ENCODE results near the gene SHANK1. TPM values are rescaled to one million over a fixed set of nuclear protein-coding genes. Genes with fewer than 3 reads are reported as not detected.

SHANK1 gene
- total RNA-seq, 6 experiments from 2014 or later: 0.07 to 0.62 (median 0.25) TPM; not detected in 2

DNA sequence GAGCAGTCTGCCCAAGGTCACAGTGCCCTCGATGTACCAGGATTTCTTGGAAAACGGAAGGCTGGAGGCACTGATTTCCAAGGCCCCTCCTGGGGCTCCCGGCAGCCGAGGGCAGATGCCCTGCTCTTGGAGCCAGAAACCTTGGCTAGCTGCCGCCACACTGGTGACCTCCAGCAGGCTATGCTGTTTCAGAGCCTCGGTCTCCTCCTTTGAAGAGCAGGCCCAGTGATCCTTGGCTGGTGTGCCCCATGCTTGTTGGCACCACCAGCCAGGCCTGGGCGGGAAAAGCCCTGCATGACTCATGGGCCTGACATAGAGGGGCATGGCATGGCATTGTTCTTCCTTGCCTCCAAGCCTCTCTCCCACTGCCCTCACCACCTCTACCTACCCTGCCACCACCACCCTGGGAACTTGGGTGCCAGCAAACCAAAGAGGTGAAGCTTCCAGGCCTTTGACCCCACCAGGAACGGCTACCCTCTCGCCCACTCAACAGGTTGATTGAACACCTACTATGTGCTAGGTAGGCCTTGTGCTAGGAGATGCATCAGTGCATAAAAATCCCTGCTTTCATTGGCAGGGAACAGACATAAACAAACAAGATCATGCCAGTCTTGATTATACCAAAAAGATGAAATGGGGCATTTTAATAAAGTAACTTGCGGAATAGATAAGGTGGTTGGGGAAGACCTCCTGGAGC lies 2.0 kb upstream of the SHANK1 start:
- no peak for DNase-seq
- no peak for ATAC-seq
- H3K4me1 ChIP-seq: peaks cover 0 to 4% (median 0%) of the 10 kb centered on the region in 4 donors
- H3K27ac ChIP-seq: no peak overlapping the region
- H3K4me3 ChIP-seq: no peak overlapping the region
- H3K9me3 ChIP-seq: no peaks in the 10 kb centered on the region
- intact Hi-C loops (cut with DNase I): no loop called here
- H3K36me3 ChIP-seq: no peaks in the 10 kb centered on the region
- TF ChIP-seq POLR2A (IDR thresholded peaks at IDR 0.05): no peak
- TF ChIP-seq, protein P1, sequence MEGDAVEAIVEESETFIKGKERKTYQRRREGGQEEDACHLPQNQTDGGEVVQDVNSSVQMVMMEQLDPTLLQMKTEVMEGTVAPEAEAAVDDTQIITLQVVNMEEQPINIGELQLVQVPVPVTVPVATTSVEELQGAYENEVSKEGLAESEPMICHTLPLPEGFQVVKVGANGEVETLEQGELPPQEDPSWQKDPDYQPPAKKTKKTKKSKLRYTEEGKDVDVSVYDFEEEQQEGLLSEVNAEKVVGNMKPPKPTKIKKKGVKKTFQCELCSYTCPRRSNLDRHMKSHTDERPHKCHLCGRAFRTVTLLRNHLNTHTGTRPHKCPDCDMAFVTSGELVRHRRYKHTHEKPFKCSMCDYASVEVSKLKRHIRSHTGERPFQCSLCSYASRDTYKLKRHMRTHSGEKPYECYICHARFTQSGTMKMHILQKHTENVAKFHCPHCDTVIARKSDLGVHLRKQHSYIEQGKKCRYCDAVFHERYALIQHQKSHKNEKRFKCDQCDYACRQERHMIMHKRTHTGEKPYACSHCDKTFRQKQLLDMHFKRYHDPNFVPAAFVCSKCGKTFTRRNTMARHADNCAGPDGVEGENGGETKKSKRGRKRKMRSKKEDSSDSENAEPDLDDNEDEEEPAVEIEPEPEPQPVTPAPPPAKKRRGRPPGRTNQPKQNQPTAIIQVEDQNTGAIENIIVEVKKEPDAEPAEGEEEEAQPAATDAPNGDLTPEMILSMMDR (IDR thresholded peaks at IDR 0.05): no peak
- 52% methylated on average over 3 of the region's 10 CpGs for WGBS (ENCODE audit: insufficient coverage, low coverage, low lambda C conversion rate, missing lambda C conversion rate)
- no peaks in the 10 kb centered on the region for H3K27me3 ChIP-seq

DNA sequence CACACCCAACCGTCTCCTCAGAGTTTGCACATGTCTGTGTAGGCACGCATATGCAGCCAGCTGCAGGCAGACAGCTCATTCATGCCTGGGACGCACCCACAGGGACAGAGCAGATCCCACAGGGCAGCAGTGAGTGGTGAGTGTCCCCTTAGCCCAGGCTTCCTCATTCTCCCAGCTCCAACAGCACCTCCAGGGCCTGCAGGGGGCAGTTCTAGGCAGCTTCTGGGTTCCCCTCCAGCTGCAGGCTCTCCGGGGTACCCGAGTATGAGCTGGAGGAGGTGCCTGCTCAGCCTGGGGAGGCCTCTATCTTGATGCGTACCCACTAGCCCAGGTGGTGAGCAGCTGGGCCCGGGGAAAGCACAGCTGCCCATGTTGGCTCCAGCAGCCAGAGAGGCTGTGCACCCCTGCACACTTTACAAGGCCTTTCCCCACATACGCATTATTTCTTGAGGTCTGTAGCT lies 1.3 kb upstream of the SHANK1 start:
- H3K4me3 ChIP-seq: no peak overlapping the region
- DNase-seq (no peak), ATAC-seq (no peak)
- no peaks in the 10 kb centered on the region for H3K36me3 ChIP-seq
- peaks cover 0 to 4% (median 0%) of the 10 kb centered on the region in 4 donors for H3K4me1 ChIP-seq
- no peak overlapping the region for H3K27ac ChIP-seq
- no peaks in the 10 kb centered on the region for H3K9me3 ChIP-seq
- TF ChIP-seq, protein P1 (IDR thresholded peaks at IDR 0.05): no peak
- TF ChIP-seq POLR2A (IDR thresholded peaks at IDR 0.05): no peak
- intact Hi-C loops (cut with DNase I): no loop called here
- H3K27me3 ChIP-seq: no peaks in the 10 kb centered on the region
- 40% methylated on average over 4 of the region's 8 CpGs for WGBS (ENCODE audit: insufficient coverage, low coverage, low lambda C conversion rate, missing lambda C conversion rate)

DNA sequence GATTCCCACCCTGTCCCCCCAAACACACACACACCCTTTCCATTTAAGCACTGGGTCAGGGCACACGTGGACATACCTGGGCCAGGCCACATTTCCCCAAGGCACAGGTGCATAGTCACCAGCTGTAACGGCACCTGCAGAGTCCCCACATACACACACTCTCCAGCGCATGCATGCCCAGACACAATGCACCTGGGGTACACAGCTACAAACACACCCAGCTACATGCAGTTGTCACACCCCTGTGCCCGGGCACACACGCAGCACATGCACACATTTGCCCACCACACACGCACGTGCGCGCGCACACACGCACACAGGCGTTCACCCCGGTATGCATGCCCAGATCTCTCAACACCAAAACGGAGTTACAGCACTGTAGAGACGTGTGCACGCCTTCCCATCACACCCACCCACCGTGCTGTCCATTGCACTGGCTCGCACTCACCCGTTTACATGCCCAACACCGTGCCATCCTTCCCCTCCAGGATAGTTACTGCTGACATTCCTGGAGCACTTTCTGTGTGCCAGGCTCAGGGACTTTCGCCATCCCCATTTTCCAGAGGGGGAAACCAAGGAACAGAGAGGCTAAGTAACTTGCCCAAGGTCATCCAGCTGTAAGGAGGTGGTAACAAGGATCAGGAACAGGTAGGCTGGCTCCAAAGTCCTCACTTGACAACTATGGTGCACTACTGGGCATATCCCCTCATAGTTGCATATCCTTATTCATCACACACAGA lies 749 bp upstream of the SHANK1 start:
- Histone ChIP-seq H3K9me3 (no peaks in the 10 kb centered on the region), H3K4me1 (peaks cover 0 to 4% (median 0%) of the 10 kb centered on the region in 4 donors), H3K27me3 (no peaks in the 10 kb centered on the region), H3K27ac (no peak overlapping the region), H3K4me3 (no peak overlapping the region), H3K36me3 (no peaks in the 10 kb centered on the region)
- DNase-seq (no peak), ATAC-seq (no peak)
- 51% methylated on average over 12 of the region's 21 CpGs for WGBS (ENCODE audit: insufficient coverage, low coverage, low lambda C conversion rate, missing lambda C conversion rate)
- intact Hi-C loops (cut with DNase I): no loop called here
- TF ChIP-seq, protein P1 (IDR thresholded peaks at IDR 0.05): no peak
- no peak for TF ChIP-seq POLR2A (IDR thresholded peaks at IDR 0.05)

DNA sequence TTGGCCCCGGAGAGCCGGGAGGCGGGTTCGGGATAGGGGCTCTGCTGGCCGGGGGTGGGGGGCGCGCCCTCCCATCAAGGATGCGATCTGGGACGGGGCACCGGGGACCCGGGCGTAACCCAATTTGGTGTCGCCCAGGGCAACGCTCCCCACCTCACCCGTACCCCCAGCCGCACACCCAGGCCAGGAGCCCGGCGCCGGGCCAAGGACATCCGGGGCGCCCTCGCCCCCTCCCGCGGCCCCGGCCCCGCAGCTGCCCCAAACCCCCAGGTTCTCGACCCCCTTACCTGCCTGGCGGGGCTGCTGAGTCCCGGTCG lies 525 bp downstream of the SHANK1 start:
- Histone ChIP-seq H3K27me3 (no peaks in the 10 kb centered on the region), H3K4me3 (no peak overlapping the region)

More for the DNA sequence above, 525 bp downstream of the SHANK1 start:
- peaks cover 0 to under 1% (median 0%) of the 10 kb centered on the region in 4 donors for H3K4me1 ChIP-seq
- intact Hi-C loops (cut with DNase I): loop anchor here in 1 of 2 donors (10.0 kb wide), 1 partner anchor 66 kb away; no protein-coding TSS in a partner anchor
- no peaks in the 10 kb centered on the region for H3K36me3 ChIP-seq
- no peak for DNase-seq
- TF ChIP-seq POLR2A (IDR thresholded peaks at IDR 0.05): no peak
- TF ChIP-seq, protein P1 (IDR thresholded peaks at IDR 0.05): no peak
- no peaks in the 10 kb centered on the region for H3K9me3 ChIP-seq
- no peak for ATAC-seq
- no CpG with 5 or more reads among the region's 30 CpGs for WGBS (ENCODE audit: insufficient coverage, low coverage, low lambda C conversion rate, missing lambda C conversion rate)
- H3K27ac ChIP-seq: no peak overlapping the region
